K562 (cell line): ENCODE data around the gene FUT8.

ENCODE experiments used
- CC2D1A ChIP-seq: fragments of 450-650 bp; IDR thresholded peaks from 2 replicates; pipeline ENCODE4 v1.6.1; 2017; ENCODE audit warnings: mild to moderate bottlenecking
- GABPB1 ChIP-seq: sonication (generic); formaldehyde crosslinking; IDR thresholded peaks from 2 replicates; pipeline ENCODE4 v1.8.0; 2022; ENCODE audit warnings: mild to moderate bottlenecking, missing genetic modification reagents
- HDAC1 ChIP-seq, 2 experiments: fragments of 450-650 bp; IDR thresholded peaks; 2 replicates each; pipeline ENCODE4 v1.6.1; 2016 to 2017; ENCODE audit warnings: inconsistent platforms in 1 of 2, mild to moderate bottlenecking in 1 of 2, moderate library complexity in 1 of 2
- JUN ChIP-seq, 2 experiments: sonication (generic) in 1 of 2; formaldehyde crosslinking in 1 of 2; IDR thresholded peaks; 2 replicates each; pipeline versions ENCODE4 v1.6.1 to v1.8.0; 2012 to 2022; ENCODE audit warnings: borderline replicate concordance in 2 of 2, mild to moderate bottlenecking in 2 of 2, improper control_type of control experiment in 1 of 2, low read depth in 1 of 2, low read length in 1 of 2, missing genetic modification reagents in 1 of 2
- RAD21 ChIP-seq, 2 experiments: fragments of 250-450 bp in 1 of 2; fragments of 450-650 bp in 1 of 2; sonication (Bioruptor Pico) in 1 of 2; formaldehyde crosslinking in 1 of 2; IDR thresholded peaks in 1 of 2; conservative IDR thresholded peaks in 1 of 2; 2 replicates each; pipeline versions ENCODE4 v1.4.0 to v1.8.0; 2020 to 2022; ENCODE audit warnings: mild to moderate bottlenecking in 2 of 2, moderate library complexity in 1 of 2
- RHOXF2B ChIP-seq: fragments of 250-450 bp; sonication (Bioruptor Pico); conservative IDR thresholded peaks from 2 replicates; pipeline ENCODE4 v1.5.1; 2021
- SMARCC2 ChIP-seq: fragments of 450-650 bp; IDR thresholded peaks from 2 replicates; pipeline ENCODE4 v1.6.1; 2017; ENCODE audit warnings: antibody characterized with exemption, moderate library complexity, mild to moderate bottlenecking, low read depth
- ZBTB7A ChIP-seq: IDR thresholded peaks from 2 replicates; pipeline ENCODE4 v1.6.1; 2011; ENCODE audit warnings: low read depth, mild to moderate bottlenecking, low read length, moderate library complexity, borderline replicate concordance; ENCODE audit not compliant: control insufficient read depth
- ZNF165 ChIP-seq: fragments of 250-450 bp; sonication (Bioruptor Pico); IDR thresholded peaks from 2 replicates; pipeline ENCODE4 v1.4.0; 2020; ENCODE audit warnings: borderline replicate concordance
- TF ChIP-seq, protein P1 (sequence below), 3 experiments: IDR thresholded peaks in 2 of 3; conservative IDR thresholded peaks in 1 of 3; 2 replicates each; pipeline ENCODE4 v1.5.1; 2011 to 2012; ENCODE audit warnings: low read length in 3 of 3, mild to moderate bottlenecking in 3 of 3, control low read depth in 2 of 3, improper control_type of control experiment in 1 of 3, inconsistent platforms in 1 of 3, low read depth in 1 of 3, mixed read lengths in 1 of 3, moderate library complexity in 1 of 3; ENCODE audit not compliant: insufficient read depth in 2 of 3
- TF ChIP-seq, protein P2 (sequence below): sonication (generic); formaldehyde crosslinking; IDR thresholded peaks from 2 replicates; pipeline ENCODE4 v1.8.1; 2022; ENCODE audit warnings: missing genetic modification reagents
- TF ChIP-seq, protein P3 (sequence below): fragments of 450-650 bp; IDR thresholded peaks from 2 replicates; pipeline ENCODE4 v1.6.1; 2016; ENCODE audit warnings: borderline replicate concordance

DNA sequence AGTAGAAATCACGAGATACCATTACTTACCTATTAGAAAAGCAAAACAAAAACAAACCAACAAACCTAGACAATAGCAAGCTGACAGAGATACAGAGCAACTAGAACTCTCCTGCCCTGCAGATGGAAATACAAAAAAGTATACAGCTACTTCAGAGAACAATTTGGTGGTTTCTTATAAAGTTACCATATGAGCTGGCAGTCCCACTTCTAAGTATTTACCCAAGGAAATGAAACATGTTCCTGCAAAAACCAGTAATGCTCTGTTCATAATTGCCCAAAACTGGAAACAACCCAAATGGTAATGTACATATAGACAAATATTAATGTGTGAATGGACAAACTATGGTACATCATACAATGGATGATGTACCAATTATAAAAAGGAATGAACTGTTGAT, 31.7 kb downstream of the FUT8 start:
- TF ChIP-seq HDAC1 (IDR thresholded peaks at IDR 0.05) (no peak), RHOXF2B (CRISPR knock-in tag) (no peak), ZNF165 (CRISPR knock-in tag) (no peak), CC2D1A (no peak), SMARCC2 (no peak), RAD21 (CRISPR knock-in tag; conservative IDR thresholded peaks at IDR 0.05 in 1 of 2, IDR thresholded peaks at IDR 0.05 in 1 of 2) (no peak), GABPB1 (CRISPR knock-in tag) (no peak), JUN (IDR thresholded peaks at IDR 0.05; ENCODE audit: borderline replicate concordance, low read depth, low read length) (no peak), JUN (CRISPR knock-in tag; IDR thresholded peaks at IDR 0.05; ENCODE audit: borderline replicate concordance) (no peak), ZBTB7A (no peak)
- TF ChIP-seq, protein P1, sequence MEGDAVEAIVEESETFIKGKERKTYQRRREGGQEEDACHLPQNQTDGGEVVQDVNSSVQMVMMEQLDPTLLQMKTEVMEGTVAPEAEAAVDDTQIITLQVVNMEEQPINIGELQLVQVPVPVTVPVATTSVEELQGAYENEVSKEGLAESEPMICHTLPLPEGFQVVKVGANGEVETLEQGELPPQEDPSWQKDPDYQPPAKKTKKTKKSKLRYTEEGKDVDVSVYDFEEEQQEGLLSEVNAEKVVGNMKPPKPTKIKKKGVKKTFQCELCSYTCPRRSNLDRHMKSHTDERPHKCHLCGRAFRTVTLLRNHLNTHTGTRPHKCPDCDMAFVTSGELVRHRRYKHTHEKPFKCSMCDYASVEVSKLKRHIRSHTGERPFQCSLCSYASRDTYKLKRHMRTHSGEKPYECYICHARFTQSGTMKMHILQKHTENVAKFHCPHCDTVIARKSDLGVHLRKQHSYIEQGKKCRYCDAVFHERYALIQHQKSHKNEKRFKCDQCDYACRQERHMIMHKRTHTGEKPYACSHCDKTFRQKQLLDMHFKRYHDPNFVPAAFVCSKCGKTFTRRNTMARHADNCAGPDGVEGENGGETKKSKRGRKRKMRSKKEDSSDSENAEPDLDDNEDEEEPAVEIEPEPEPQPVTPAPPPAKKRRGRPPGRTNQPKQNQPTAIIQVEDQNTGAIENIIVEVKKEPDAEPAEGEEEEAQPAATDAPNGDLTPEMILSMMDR (IDR thresholded peaks at IDR 0.05 in 2 of 3, conservative IDR thresholded peaks at IDR 0.05 in 1 of 3; ENCODE audit: insufficient read depth in 2 of 3, low read depth in 1 of 3, low read length in 3 of 3), result no peak
- TF ChIP-seq, protein P2, sequence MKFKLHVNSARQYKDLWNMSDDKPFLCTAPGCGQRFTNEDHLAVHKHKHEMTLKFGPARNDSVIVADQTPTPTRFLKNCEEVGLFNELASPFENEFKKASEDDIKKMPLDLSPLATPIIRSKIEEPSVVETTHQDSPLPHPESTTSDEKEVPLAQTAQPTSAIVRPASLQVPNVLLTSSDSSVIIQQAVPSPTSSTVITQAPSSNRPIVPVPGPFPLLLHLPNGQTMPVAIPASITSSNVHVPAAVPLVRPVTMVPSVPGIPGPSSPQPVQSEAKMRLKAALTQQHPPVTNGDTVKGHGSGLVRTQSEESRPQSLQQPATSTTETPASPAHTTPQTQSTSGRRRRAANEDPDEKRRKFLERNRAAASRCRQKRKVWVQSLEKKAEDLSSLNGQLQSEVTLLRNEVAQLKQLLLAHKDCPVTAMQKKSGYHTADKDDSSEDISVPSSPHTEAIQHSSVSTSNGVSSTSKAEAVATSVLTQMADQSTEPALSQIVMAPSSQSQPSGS, result no peak
- TF ChIP-seq, protein P3, sequence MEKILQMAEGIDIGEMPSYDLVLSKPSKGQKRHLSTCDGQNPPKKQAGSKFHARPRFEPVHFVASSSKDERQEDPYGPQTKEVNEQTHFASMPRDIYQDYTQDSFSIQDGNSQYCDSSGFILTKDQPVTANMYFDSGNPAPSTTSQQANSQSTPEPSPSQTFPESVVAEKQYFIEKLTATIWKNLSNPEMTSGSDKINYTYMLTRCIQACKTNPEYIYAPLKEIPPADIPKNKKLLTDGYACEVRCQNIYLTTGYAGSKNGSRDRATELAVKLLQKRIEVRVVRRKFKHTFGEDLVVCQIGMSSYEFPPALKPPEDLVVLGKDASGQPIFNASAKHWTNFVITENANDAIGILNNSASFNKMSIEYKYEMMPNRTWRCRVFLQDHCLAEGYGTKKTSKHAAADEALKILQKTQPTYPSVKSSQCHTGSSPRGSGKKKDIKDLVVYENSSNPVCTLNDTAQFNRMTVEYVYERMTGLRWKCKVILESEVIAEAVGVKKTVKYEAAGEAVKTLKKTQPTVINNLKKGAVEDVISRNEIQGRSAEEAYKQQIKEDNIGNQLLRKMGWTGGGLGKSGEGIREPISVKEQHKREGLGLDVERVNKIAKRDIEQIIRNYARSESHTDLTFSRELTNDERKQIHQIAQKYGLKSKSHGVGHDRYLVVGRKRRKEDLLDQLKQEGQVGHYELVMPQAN, result no peak
